A549 (cell line): ENCODE measurements around the gene TOMM20. TPM values are rescaled to one million over a fixed set of nuclear protein-coding genes. Genes with fewer than 3 reads are reported as not detected.
"Not testable (repeated sequence)": the region's sequence is repeated elsewhere in the genome, so short reads cannot be mapped to it uniquely, and the experiment has no call there.

ENCODE experiments used
- ATAC-seq, 2 experiments: fragments of 200-7000 bp in 1 of 2; fragments of >200 bp in 1 of 2; cut with Nextera tagmentation in 1 of 2; cut with Tn5 transposase in 1 of 2; 3 replicates each; pipeline versions ENCODE4 v1.8.0 to v1.9.1; 2018 to 2020; ENCODE audit warnings: mild to moderate bottlenecking in 1 of 2, moderate library complexity in 1 of 2
- CTCF ChIA-PET: fragments of 300-600 bp; sonication (Branson Sonifier 250); formaldehyde crosslinking; extraction: SDS; loops from one replicate; lab custom pipeline; 2021; ENCODE audit warnings: antibody characterized with exemption, inconsistent platforms; lab: Yijun Ruan, JAX
- POLR2A ChIA-PET: fragments of 350-600 bp; formaldehyde crosslinking; extraction: SDS; loops from one replicate; lab custom pipeline; 2021; ENCODE audit warnings: antibody characterized with exemption, inconsistent platforms; lab: Yijun Ruan, JAX
- DNase-seq, 2 experiments: peaks; one replicate each; pipeline versions ENCODE4 v3.0.0 to v3.0.0-alpha.2; 2011 to 2016; ENCODE audit warnings: low read depth in 1 of 2, low spot score in 1 of 2
- FAIRE-seq: peaks from 2 replicates; lab custom pipeline; 2011; peaks lifted over from hg19 to GRCh38; lab: Jason Lieb, UNC
- H3K27ac ChIP-seq, 2 experiments: fragments of >200 bp; sonication (Bioruptor Twin); formaldehyde crosslinking; 3 replicates each; pipeline ENCODE4 v1.5.1; 2016 to 2017
- H3K4me1 ChIP-seq: fragments of >200 bp; sonication (Bioruptor Twin); formaldehyde crosslinking; 3 replicates; pipeline ENCODE4 v1.6.1; 2016
- H3K4me2 ChIP-seq: fragments of >200 bp; sonication (Bioruptor Twin); formaldehyde crosslinking; 3 replicates; pipeline ENCODE4 v1.6.1; 2016
- H3K4me3 ChIP-seq: fragments of >200 bp; sonication (Bioruptor Twin); formaldehyde crosslinking; 3 replicates; pipeline ENCODE4 v1.5.1; 2016
- H3K9me3 ChIP-seq: fragments of >200 bp; sonication (Bioruptor Twin); formaldehyde crosslinking; 3 replicates; pipeline ENCODE4 v1.6.1; 2016
- ATOH8 ChIP-seq: fragments of 250-450 bp; sonication (Bioruptor Pico); IDR thresholded peaks from 2 replicates; pipeline ENCODE4 v1.5.0; 2020; ENCODE audit warnings: low read depth, mild to moderate bottlenecking, moderate library complexity
- BCL3 ChIP-seq: fragments of >200 bp; sonication (Bioruptor Twin); formaldehyde crosslinking; IDR thresholded peaks from 3 replicates; pipeline ENCODE4 v1.6.1; 2016
- CBX2 ChIP-seq: fragments of 200-600 bp; sonication (generic); IDR thresholded peaks from 2 replicates; pipeline ENCODE4 v1.6.1; 2016; ENCODE audit warnings: low read depth, mild to moderate bottlenecking, borderline replicate concordance
- CEBPB ChIP-seq, 2 experiments: fragments of >200 bp in 1 of 2; sonication (Bioruptor Twin) in 1 of 2; formaldehyde crosslinking in 1 of 2; IDR thresholded peaks; 2 replicates each; pipeline ENCODE4 v1.6.1; 2012 to 2016
- CTCF ChIP-seq: fragments of >200 bp; sonication (Bioruptor Twin); formaldehyde crosslinking; IDR thresholded peaks from 3 replicates; pipeline ENCODE4 v1.5.1; 2016
- ELK1 ChIP-seq: fragments of 150-350 bp; IDR thresholded peaks from 2 replicates; pipeline ENCODE4 v1.6.1; 2014; ENCODE audit warnings: low read depth, mild to moderate bottlenecking, low read length
- EP300 ChIP-seq, 2 experiments: fragments of >200 bp; sonication (Bioruptor Twin); formaldehyde crosslinking; IDR thresholded peaks; 2 replicates in 1 of 2; 3 replicates in 1 of 2; pipeline ENCODE4 v1.6.1; 2016 to 2017
- HES2 ChIP-seq: fragments of >200 bp; sonication (Bioruptor Twin); formaldehyde crosslinking; IDR thresholded peaks from 2 replicates; pipeline ENCODE4 v1.6.1; 2016
- HMGXB4 ChIP-seq: fragments of 250-450 bp; sonication (Bioruptor Pico); IDR thresholded peaks from 2 replicates; pipeline ENCODE4 v1.5.0; 2021; ENCODE audit warnings: mild to moderate bottlenecking, moderate library complexity, borderline replicate concordance
- HOXA7 ChIP-seq: fragments of 250-450 bp; sonication (Bioruptor Pico); IDR thresholded peaks from 2 replicates; pipeline ENCODE4 v1.5.0; 2020; ENCODE audit warnings: mild to moderate bottlenecking, moderate library complexity
- MAFK ChIP-seq: fragments of 450-650 bp; IDR thresholded peaks from 2 replicates; pipeline ENCODE4 v1.6.1; 2014; ENCODE audit not compliant: partially characterized antibody
- MAZ ChIP-seq: fragments of 150-350 bp; IDR thresholded peaks from 2 replicates; pipeline ENCODE4 v1.6.1; 2014; ENCODE audit warnings: antibody characterized with exemption, low read depth, low read length, borderline replicate concordance
- NFE2L2 ChIP-seq: fragments of 150-350 bp; conservative IDR thresholded peaks from 2 replicates; pipeline ENCODE4 v1.6.1; 2014; ENCODE audit warnings: low read length
- PBX3 ChIP-seq: IDR thresholded peaks from 2 replicates; pipeline ENCODE4 v1.6.1; 2012
- PHF8 ChIP-seq: fragments of 200-600 bp; sonication (generic); IDR thresholded peaks from 2 replicates; pipeline ENCODE4 v1.6.1; 2016; ENCODE audit warnings: low read depth, mild to moderate bottlenecking, antibody characterized with exemption, moderate library complexity, borderline replicate concordance
- RAD21 ChIP-seq, 2 experiments: fragments of >200 bp in 1 of 2; sonication (Bioruptor Twin) in 1 of 2; formaldehyde crosslinking in 1 of 2; IDR thresholded peaks in 1 of 2; conservative IDR thresholded peaks in 1 of 2; 2 replicates in 1 of 2; 3 replicates in 1 of 2; pipeline ENCODE4 v1.6.1; 2012 to 2018; ENCODE audit warnings: inconsistent platforms in 1 of 2
- RCOR1 ChIP-seq: fragments of 150-350 bp; IDR thresholded peaks from 2 replicates; pipeline ENCODE4 v1.6.1; 2014; ENCODE audit warnings: antibody characterized with exemption, low read length, low read depth
- SMC3 ChIP-seq: fragments of >200 bp; sonication (Bioruptor Twin); formaldehyde crosslinking; IDR thresholded peaks from 3 replicates; pipeline ENCODE4 v1.6.1; 2018; ENCODE audit warnings: inconsistent platforms
- TP53 ChIP-seq: fragments of 250-450 bp; sonication (Bioruptor Pico); IDR thresholded peaks from 2 replicates; pipeline ENCODE4 v1.5.0; 2021; ENCODE audit warnings: mild to moderate bottlenecking, moderate library complexity
- ZFP36 ChIP-seq: fragments of 450-650 bp; IDR thresholded peaks from 2 replicates; pipeline ENCODE4 v1.6.1; 2014; ENCODE audit warnings: borderline replicate concordance; ENCODE audit not compliant: partially characterized antibody
- ZSCAN20 ChIP-seq: fragments of 250-450 bp; sonication (Bioruptor Pico); IDR thresholded peaks from 2 replicates; pipeline ENCODE4 v1.8.0; 2022; ENCODE audit warnings: mild to moderate bottlenecking, moderate library complexity
- WGBS: methylation state at CpG from one replicate; pipeline ENCODE4 v1.1.6; 2017; ENCODE audit errors: missing lambda C conversion rate; 5-methylcytosine and 5-hydroxymethylcytosine counted together
- polyA plus RNA-seq, 4 experiments: library from polyadenylated mRNA; depleted of rRNA in 3 of 4; stranded (reverse); fragments of >200 nt; fragmentation: RNase III in 1 of 4; extraction: RNeasy Plus Mini Kit Qiagen cat#74134 plus additional on column Dnase treatment in 1 of 4; gene quantifications; 2 replicates in 3 of 4; 3 replicates in 1 of 4; pipeline ENCODE4 v1.2.3, GENCODE V29; 2011 to 2017

Gene TOMM20
- polyA plus RNA-seq, 2 of the 4 experiments (the other 2 are of a cell fraction), result 112 to 122 TPM

GRCh38 chr1:235088430-235088829 is 40.2 kb downstream of the TOMM20 start (continued):
- no peak for TF ChIP-seq ATOH8 (CRISPR knock-in tag)
- no peak for TF ChIP-seq HMGXB4
- no peak for TF ChIP-seq TP53
- no peak for TF ChIP-seq ZFP36

- ChIA-PET POLR2A (no interaction called here), CTCF (interaction anchor here (0.8 to 5.5 kb wide), 4 partner anchors 9 to 600 kb away, joined by 3 to 48 read pairs (median 16); no protein-coding TSS in a partner anchor)
- WGBS, result 90% methylated on average over 6 of the region's 6 CpGs
- FAIRE-seq (no peak), ATAC-seq (no peak), DNase-seq (no peak)
- H3K4me1 ChIP-seq, result peaks cover 18% of the 10 kb centered on the region
- no peak overlapping the region for H3K4me2 ChIP-seq
- H3K27ac ChIP-seq, result peak overlapping the region in 1 of 2 experiments; percentile 34; a peak in 3 of 6 replicates
- H3K9me3 ChIP-seq, result no peaks in the 10 kb centered on the region
- H3K4me3 ChIP-seq, result no peak overlapping the region
- TF ChIP-seq CTCF (no peak), HOXA7 (CRISPR knock-in tag) (no peak), MAZ (no peak), HES2 (no peak), EP300 (IDR thresholded peaks at IDR 0.05) (no peak), PHF8 (no peak), MAFK (no peak), RCOR1 (no peak), CEBPB (IDR thresholded peaks at IDR 0.05) (no peak), ZSCAN20 (CRISPR knock-in tag) (no peak), BCL3 (no peak), PBX3 (no peak), RAD21 (conservative IDR thresholded peaks at IDR 0.05 in 1 of 2, IDR thresholded peaks at IDR 0.05 in 1 of 2) (no peak), SMC3 (no peak), CBX2 (no peak), NFE2L2 (no peak), ELK1 (no peak)
- TF ChIP-seq, all 56 proteins: peak for 0
These were observed 40.7 kb downstream of the TOMM20 start for GRCh38 chr1:235087906-235088305.

GRCh38 chr1:235085411-235086117 is 43.1 kb downstream of the TOMM20 start:
- Histone ChIP-seq H3K4me1 (peaks cover 27% of the 10 kb centered on the region), H3K27ac (peak overlapping the region; percentile 63 to 75)
- H3K4me2 ChIP-seq, ATAC-seq, H3K4me3 ChIP-seq, POLR2A ChIA-PET, H3K9me3 ChIP-seq, FAIRE-seq, DNase-seq: not testable (repeated sequence)
- 86% methylated on average over 12 of the region's 12 CpGs for WGBS
- CTCF ChIA-PET, result interaction anchor here (1.2 to 5.5 kb wide), 6 partner anchors 8 to 585 kb away, joined by 3 to 94 read pairs (median 19); no protein-coding TSS in a partner anchor

GRCh38 chr1:235080788-235081187 is 47.8 kb downstream of the TOMM20 start:
- H3K9me3 ChIP-seq, FAIRE-seq, H3K4me2 ChIP-seq, POLR2A ChIA-PET, ATAC-seq, DNase-seq, H3K4me3 ChIP-seq: not testable (repeated sequence)
- Histone ChIP-seq H3K4me1 (peaks cover 70% of the 10 kb centered on the region), H3K27ac (peak overlapping the region; percentile 97)
- CTCF ChIA-PET, result interaction anchor here (4.0 to 5.5 kb wide), 2 partner anchors 105 to 594 kb away, joined by 32 to 94 read pairs; no protein-coding TSS in a partner anchor
- 94% methylated on average over 5 of the region's 5 CpGs for WGBS
